HepG2 (cell line): Measurements from ENCODE around the gene TSSK2. TPM values are rescaled to one million over a fixed set of nuclear protein-coding genes. Genes with fewer than 3 reads are reported as not detected.

ENCODE experiments used
- ATAC-seq: fragments of 200-7000 bp; cut with Tn5 transposase; 3 replicates; pipeline ENCODE4 v1.9.1; 2020; ENCODE audit warnings: mild to moderate bottlenecking, moderate library complexity
- BruUV-seq: library from RNA; stranded (reverse); fragments of 400-500 nt; replicated peaks from 2 replicates; lab custom pipeline; 2021; lab: Mats Ljungman, UMichigan
- CTCF ChIA-PET: fragments of 300-600 bp; formaldehyde crosslinking; extraction: SDS; loops from one replicate; lab custom pipeline; 2021; ENCODE audit warnings: low total read pairs, inconsistent platforms, low intra/inter-chr PET ratio; lab: Yijun Ruan, JAX
- POLR2A ChIA-PET: fragments of 350-600 bp; sonication (Branson Sonifier 250); formaldehyde crosslinking; loops from one replicate; lab custom pipeline; 2020; ENCODE audit warnings: antibody characterized with exemption, inconsistent platforms; lab: Yijun Ruan, JAX
- DNase-seq: peaks from one replicate; pipeline ENCODE4 v3.0.0-alpha.2; 2015; ENCODE audit warnings: low spot score
- FAIRE-seq: peaks from 3 replicates; lab custom pipeline; 2011; peaks lifted over from hg19 to GRCh38; lab: Jason Lieb, UNC
- H2AFZ ChIP-seq: one replicate; pipeline ENCODE4 v1.6.1; 2011; ENCODE audit warnings: low read length, inconsistent platforms
- H3K27ac ChIP-seq: fragments of 300-600 bp; 3 replicates; pipeline ENCODE4 v1.8.0; 2011; ENCODE audit warnings: mixed run types, mild to moderate bottlenecking, mixed read lengths, low read length, inconsistent platforms; ENCODE audit not compliant: insufficient read depth; ENCODE audit errors: extremely low read length
- H3K27me3 ChIP-seq, 2 experiments: fragments of 200-600 bp in 1 of 2; 2 replicates in 1 of 2; 3 replicates in 1 of 2; pipeline versions ENCODE4 v1.6.0 to v1.8.0; 2011; ENCODE audit warnings: low read length in 2 of 2, mild to moderate bottlenecking in 2 of 2, moderate library complexity in 2 of 2, inconsistent platforms in 1 of 2; ENCODE audit not compliant: insufficient read depth in 2 of 2, control insufficient read depth in 1 of 2
- H3K36me3 ChIP-seq, 2 experiments: fragments of 200-600 bp in 1 of 2; replicated peaks in 1 of 2; 2 replicates in 1 of 2; 3 replicates in 1 of 2; pipeline versions ENCODE4 v1.5.1 to v1.8.0; 2011; ENCODE audit warnings: low read length in 2 of 2, inconsistent platforms in 1 of 2; ENCODE audit not compliant: insufficient read depth in 2 of 2, control insufficient read depth in 1 of 2
- H3K4me1 ChIP-seq: 2 replicates; pipeline ENCODE4 v1.5.1; 2012; ENCODE audit warnings: low read length, inconsistent platforms; ENCODE audit not compliant: insufficient read depth
- H3K4me2 ChIP-seq: 2 replicates; pipeline ENCODE4 v1.6.0; 2011; ENCODE audit warnings: low read depth, low read length, inconsistent platforms
- H3K4me3 ChIP-seq, 3 experiments: fragments of 200-600 bp in 1 of 3; sonication (generic), shearing (Covaris generic) in 1 of 3; replicated peaks in 1 of 3; 2 replicates each; pipeline ENCODE4 v1.5.1; 2011 to 2016; ENCODE audit warnings: low read length in 3 of 3, inconsistent platforms in 2 of 3, low read depth in 2 of 3, mild to moderate bottlenecking in 2 of 3, control low read depth in 1 of 3, mixed read lengths in 1 of 3; ENCODE audit not compliant: insufficient read depth in 1 of 3
- H3K79me2 ChIP-seq: one replicate; pipeline ENCODE4 v1.6.1; 2011; ENCODE audit warnings: low read length, inconsistent platforms; ENCODE audit not compliant: insufficient read depth
- H3K9ac ChIP-seq: 2 replicates; pipeline ENCODE4 v1.6.0; 2011; ENCODE audit warnings: mild to moderate bottlenecking, low read depth, low read length, inconsistent platforms; ENCODE audit not compliant: insufficient read depth
- H3K9me3 ChIP-seq: 2 replicates; pipeline ENCODE4 v1.5.1; 2012; ENCODE audit warnings: mild to moderate bottlenecking, low read length
- H4K20me1 ChIP-seq: 2 replicates; pipeline ENCODE4 v1.6.0; 2011; ENCODE audit warnings: inconsistent platforms, mild to moderate bottlenecking, low read length, moderate library complexity; ENCODE audit not compliant: insufficient read depth
- HDAC6 ChIP-seq: fragments of 200-600 bp; sonication (generic); IDR thresholded peaks from 2 replicates; pipeline ENCODE4 v1.7.0; 2017; ENCODE audit warnings: mild to moderate bottlenecking, antibody characterized with exemption, low read length, low read depth
- YY1 ChIP-seq: IDR thresholded peaks from 2 replicates; pipeline ENCODE4 v1.6.1; 2011; ENCODE audit warnings: low read length, low read depth, moderate library complexity, mild to moderate bottlenecking; ENCODE audit not compliant: insufficient read depth, insufficient replicate concordance
- WGBS: methylation state at CpG from one replicate; pipeline ENCODE4 v1.1.6; 2017; ENCODE audit warnings: low lambda C conversion rate; 5-methylcytosine and 5-hydroxymethylcytosine counted together
- in situ Hi-C: cut with HindIII; loops from 2 replicates; pipeline ENCODE4 v1.10.0; 2017; ENCODE audit warnings: low pct_unique_long_range_greater_than_20kb; ENCODE audit not compliant: extremely low pct_ligation_motif_present
- intact Hi-C: fragments of 100-400 bp; cut with micrococcal nuclease; formaldehyde crosslinking; loops from one replicate; pipeline ENCODE4 v1.10.0; 2022; ENCODE audit not compliant: unreplicated experiment
- polyA plus RNA-seq, 8 experiments: library from polyadenylated mRNA; depleted of rRNA in 3 of 8; stranded (reverse) in 7 of 8; unstranded in 1 of 8; fragments of >200 nt; fragmentation: Illumina TruSeq in 4 of 8; extraction: Trizol in 4 of 8; gene quantifications; 2 replicates each; pipeline versions ENCODE4 v1.2.1 to v1.2.3, GENCODE V29; 2011 to 2016; ENCODE audit warnings: low read depth in 4 of 8, missing spikeins in 1 of 8, mixed read lengths in 1 of 8; ENCODE audit not compliant: insufficient read depth in 1 of 8
- total RNA-seq, 5 experiments: library from RNA; depleted of rRNA; stranded (reverse); fragments of >200 nt; fragmentation: Illumina TruSeq; extraction: Trizol; gene quantifications; 2 replicates each; pipeline ENCODE4 v1.2.3, GENCODE V29; 2016; ENCODE audit warnings: low read depth in 1 of 5

TSSK2 gene
- total and polyA plus RNA-seq, 2 of the 13 experiments (the other 11 are each of a cell fraction or from before 2014, with no cell fraction given): not detected

DNA sequence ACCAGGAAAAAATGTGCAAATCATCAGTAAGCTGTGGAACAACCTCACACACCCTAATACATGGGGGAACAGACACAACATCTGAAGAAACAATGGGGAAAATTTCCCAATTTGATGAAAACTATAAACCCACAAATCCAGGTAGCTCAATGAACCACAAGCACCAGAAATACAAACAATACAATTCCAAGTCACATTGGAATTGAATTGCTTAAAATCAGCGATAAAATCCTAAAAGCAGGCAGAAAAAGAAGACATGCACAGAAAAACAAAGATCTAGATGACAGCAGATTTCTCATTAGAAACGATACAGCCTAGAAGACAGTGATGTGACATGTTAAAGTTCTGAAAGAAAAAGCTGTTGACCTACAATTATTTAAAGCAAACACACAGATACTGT, 40.9 kb upstream of the TSSK2 start:
- ATAC-seq (no peak), DNase-seq (no peak), FAIRE-seq (no peak)
- CTCF ChIA-PET: no interaction called here
- in situ Hi-C loops (no loop called here), intact Hi-C loops (no loop called here)
- Histone ChIP-seq H3K4me1 (peaks cover 24% of the 10 kb centered on the region), H3K9ac (no peak overlapping the region), H3K27ac (no peak overlapping the region), H3K79me2 (no peaks in the 10 kb centered on the region), H3K36me3 (peaks cover 8 to 25% of the 10 kb centered on the region in 2 experiments), H2AFZ (no peak overlapping the region), H4K20me1 (0 out of 2 replicates have a peak, but pooled peaks cover 4% of the 10 kb centered on the region), H3K4me3 (no peak overlapping the region), H3K27me3 (no peaks in the 10 kb centered on the region; a peak in 1 of 5 replicates), H3K4me2 (no peak overlapping the region), H3K9me3 (no peaks in the 10 kb centered on the region)
- BruUV-seq: no TSS peak
- POLR2A ChIA-PET: no interaction called here
- 96% methylated on average over 2 of the region's 2 CpGs for WGBS
- no peak for TF ChIP-seq YY1

DNA sequence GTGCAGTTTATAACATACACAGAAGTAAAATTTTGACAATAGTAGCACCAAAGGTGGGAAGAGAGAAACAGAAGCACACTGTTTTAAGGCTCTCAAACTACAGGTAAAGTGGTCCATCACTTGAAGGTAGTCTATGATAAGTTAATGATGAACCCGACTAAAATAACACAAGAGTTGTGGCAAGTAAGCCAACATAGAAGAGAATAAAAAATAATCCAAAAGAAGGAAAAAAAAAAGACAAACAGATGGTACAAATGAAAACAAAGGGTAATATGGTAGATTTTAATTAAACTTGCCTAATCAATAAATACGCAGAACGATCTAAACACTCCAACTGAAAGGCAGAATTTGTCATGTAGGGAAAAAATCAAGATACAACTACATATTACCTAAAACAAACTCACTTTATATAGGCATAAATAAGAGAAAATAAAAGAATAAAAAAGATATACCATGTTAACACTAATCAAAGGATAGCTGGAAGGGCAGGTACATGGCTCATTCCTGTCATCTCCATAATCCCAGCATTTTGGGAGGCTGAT, 40.5 kb upstream of the TSSK2 start:
- no peak for DNase-seq
- intact Hi-C loops (no loop called here), in situ Hi-C loops (no loop called here)
- Histone ChIP-seq H3K4me2 (no peak overlapping the region), H3K4me3 (no peak overlapping the region), H3K4me1 (peaks cover 19% of the 10 kb centered on the region), H3K36me3 (peaks cover 6 to 25% of the 10 kb centered on the region in 2 experiments), H3K9me3 (no peaks in the 10 kb centered on the region), H3K27me3 (no peaks in the 10 kb centered on the region; a peak in 1 of 5 replicates), H3K79me2 (no peaks in the 10 kb centered on the region), H2AFZ (no peak overlapping the region), H3K9ac (no peak overlapping the region), H3K27ac (no peak overlapping the region), H4K20me1 (0 out of 2 replicates have a peak, but pooled peaks cover 4% of the 10 kb centered on the region)
- POLR2A ChIA-PET: no interaction called here
- CTCF ChIA-PET: no interaction called here
- ATAC-seq: no peak
- no peak for FAIRE-seq
- 59% methylated on average over 3 of the region's 3 CpGs for WGBS
- no TSS peak for BruUV-seq
- TF ChIP-seq HDAC6: no peak
